H1 (cell line): ENCODE measurements around the gene KIF4A. TPM values are rescaled to one million over a fixed set of nuclear protein-coding genes. Genes with fewer than 3 reads are reported as not detected.

Source experiments
- CTCF ChIA-PET: fragments of 300-600 bp; sonication (Branson Sonifier 250); formaldehyde crosslinking; loops from one replicate; lab custom pipeline; 2021; ENCODE audit not compliant: partially characterized antibody; lab: Charles Lee
- POLR2A ChIA-PET: fragments of 300-600 bp; sonication (Branson Sonifier 250); formaldehyde crosslinking; loops from one replicate; lab custom pipeline; 2021; ENCODE audit warnings: inconsistent platforms; ENCODE audit not compliant: partially characterized antibody; lab: Charles Lee
- DNase-seq, 2 experiments: peaks; one replicate each; pipeline versions ENCODE4 v3.0.0 to v3.0.0-alpha.2; 2010 to 2022; ENCODE audit warnings: low spot score in 2 of 2, low read depth in 1 of 2, mixed read lengths in 1 of 2
- FAIRE-seq: peaks from 2 replicates; lab custom pipeline; 2011; peaks lifted over from hg19 to GRCh38; lab: Jason Lieb, UNC
- H2AFZ ChIP-seq: 2 replicates; pipeline ENCODE4 v1.8.1; 2012; ENCODE audit warnings: low read length, inconsistent platforms
- H2AK5ac ChIP-seq: 2 replicates; pipeline ENCODE4 v1.6.1; 2013; ENCODE audit warnings: low read depth, low read length
- H2BK120ac ChIP-seq: replicated peaks from 2 replicates; pipeline ENCODE3; 2013; ENCODE audit warnings: low read depth, low read length, inconsistent platforms
- H2BK12ac ChIP-seq: 2 replicates; pipeline ENCODE4 v1.6.1; 2013; ENCODE audit warnings: low read depth, low read length
- H2BK15ac ChIP-seq: 2 replicates; pipeline ENCODE4 v1.6.1; 2013; ENCODE audit warnings: low read length
- H2BK20ac ChIP-seq: 2 replicates; pipeline ENCODE4 v1.6.1; 2013; ENCODE audit warnings: low read length
- H2BK5ac ChIP-seq: 2 replicates; pipeline ENCODE4 v1.6.1; 2013; ENCODE audit warnings: low read depth, low read length
- H3K14ac ChIP-seq: 2 replicates; pipeline ENCODE4 v1.6.1; 2013; ENCODE audit warnings: inconsistent platforms; ENCODE audit not compliant: insufficient read length
- H3K18ac ChIP-seq: 2 replicates; pipeline ENCODE4 v1.6.1; 2013; ENCODE audit warnings: low read length; ENCODE audit errors: extremely low read depth
- H3K23ac ChIP-seq: 2 replicates; pipeline ENCODE4 v1.6.1; 2013; ENCODE audit warnings: inconsistent platforms; ENCODE audit not compliant: insufficient read length
- H3K23me2 ChIP-seq: 2 replicates; pipeline ENCODE4 v1.6.1; 2013; ENCODE audit warnings: low read depth, low read length
- H3K27ac ChIP-seq: 2 replicates; pipeline ENCODE4 v1.6.1; 2011; ENCODE audit warnings: low read depth, low read length, inconsistent platforms
- H3K27me3 ChIP-seq, 4 experiments: replicated peaks in 1 of 4; 1 replicate in 1 of 4; 2 replicates in 3 of 4; pipeline versions ENCODE4 v1.6.1 to v1.8.1; 2011 to 2013; ENCODE audit warnings: low read length in 3 of 4, mild to moderate bottlenecking in 3 of 4, inconsistent platforms in 2 of 4, mixed read lengths in 2 of 4, moderate library complexity in 1 of 4; ENCODE audit not compliant: control insufficient read depth in 3 of 4, insufficient read depth in 3 of 4; ENCODE audit errors: extremely low read depth in 1 of 4
- H3K36me3 ChIP-seq, 4 experiments: 2 replicates each; pipeline versions ENCODE4 v1.6.1 to v1.8.1; 2011 to 2013; ENCODE audit warnings: mild to moderate bottlenecking in 4 of 4, low read length in 3 of 4, moderate library complexity in 2 of 4, control low read depth in 1 of 4, inconsistent platforms in 1 of 4; ENCODE audit not compliant: insufficient read depth in 4 of 4, control insufficient read depth in 2 of 4
- H3K4ac ChIP-seq: replicated peaks from 2 replicates; pipeline ENCODE3; 2013; ENCODE audit warnings: low read length, low read depth, mixed read lengths, inconsistent platforms; ENCODE audit not compliant: insufficient read length
- H3K4me1 ChIP-seq, 4 experiments: replicated peaks in 1 of 4; 1 replicate in 1 of 4; 2 replicates in 3 of 4; pipeline versions ENCODE4 v1.6.1 to v1.8.1; 2011 to 2013; ENCODE audit warnings: low read length in 3 of 4, inconsistent platforms in 2 of 4, mixed read lengths in 1 of 4; ENCODE audit not compliant: insufficient read depth in 4 of 4, control insufficient read depth in 3 of 4
- H3K4me2 ChIP-seq, 2 experiments: 2 replicates each; pipeline versions ENCODE4 v1.6.1 to v1.8.1; 2011 to 2013; ENCODE audit warnings: low read depth in 2 of 2, low read length in 2 of 2, control low read depth in 1 of 2, inconsistent platforms in 1 of 2, mild to moderate bottlenecking in 1 of 2; ENCODE audit not compliant: insufficient read depth in 1 of 2
- H3K4me3 ChIP-seq, 4 experiments: fragments of 200-600, 300-600 bp in 1 of 4; sonication (generic), shearing (Covaris generic), sonication (Bioruptor Twin) in 1 of 4; 2 replicates each; pipeline versions ENCODE4 v1.5.1 to v1.8.1; 2011 to 2016; ENCODE audit warnings: low read length in 4 of 4, low read depth in 3 of 4, control low read depth in 2 of 4, inconsistent platforms in 2 of 4, mild to moderate bottlenecking in 2 of 4, mixed read lengths in 1 of 4, moderate library complexity in 1 of 4; ENCODE audit not compliant: insufficient read depth in 2 of 4; ENCODE audit errors: extremely low read depth in 1 of 4
- H3K56ac ChIP-seq: replicated peaks from 2 replicates; pipeline ENCODE3; 2013; ENCODE audit warnings: low read depth, mild to moderate bottlenecking, mixed read lengths, low read length, inconsistent platforms; ENCODE audit not compliant: insufficient read length
- H3K79me1 ChIP-seq: 2 replicates; pipeline ENCODE4 v1.6.1; 2013; ENCODE audit warnings: low read depth, low read length, control low read depth
- H3K79me2 ChIP-seq, 2 experiments: 2 replicates each; pipeline versions ENCODE4 v1.6.1 to v1.8.1; 2012 to 2013; ENCODE audit warnings: low read length in 2 of 2, mild to moderate bottlenecking in 2 of 2, inconsistent platforms in 1 of 2; ENCODE audit not compliant: insufficient read depth in 2 of 2, control insufficient read depth in 1 of 2
- H3K9ac ChIP-seq, 4 experiments: replicated peaks in 1 of 4; 1 replicate in 1 of 4; 2 replicates in 3 of 4; pipeline versions ENCODE4 v1.6.1 to v1.8.1; 2011 to 2013; ENCODE audit warnings: low read depth in 3 of 4, low read length in 3 of 4, control low read depth in 2 of 4, mild to moderate bottlenecking in 2 of 4, moderate library complexity in 2 of 4, inconsistent platforms in 1 of 4; ENCODE audit errors: extremely low read depth in 1 of 4
- H3K9me3 ChIP-seq, 2 experiments: 2 replicates each; pipeline versions ENCODE4 v1.6.1 to v1.8.1; 2012 to 2013; ENCODE audit warnings: mild to moderate bottlenecking in 2 of 2, moderate library complexity in 2 of 2, control low read depth in 1 of 2, inconsistent platforms in 1 of 2, low read depth in 1 of 2, low read length in 1 of 2, mixed read lengths in 1 of 2; ENCODE audit not compliant: insufficient read depth in 2 of 2
- H4K20me1 ChIP-seq, 2 experiments: replicated peaks in 1 of 2; 2 replicates each; pipeline versions ENCODE3 to v1.8.1; 2011 to 2013; ENCODE audit warnings: inconsistent platforms in 2 of 2, low read length in 2 of 2, mild to moderate bottlenecking in 1 of 2; ENCODE audit not compliant: insufficient read depth in 2 of 2, control insufficient read depth in 1 of 2
- H4K5ac ChIP-seq: 2 replicates; pipeline ENCODE4 v1.6.1; 2013; ENCODE audit warnings: low read length, low read depth, mixed read lengths, inconsistent platforms; ENCODE audit not compliant: insufficient read length
- H4K8ac ChIP-seq: 2 replicates; pipeline ENCODE4 v1.8.0; 2013; ENCODE audit warnings: mild to moderate bottlenecking, moderate library complexity, low read length, inconsistent platforms; ENCODE audit not compliant: insufficient read depth; ENCODE audit errors: extremely low read depth
- H4K91ac ChIP-seq: replicated peaks from 2 replicates; pipeline ENCODE3; 2013; ENCODE audit warnings: low read length, mixed read lengths, inconsistent platforms; ENCODE audit not compliant: insufficient read length
- YY1 ChIP-seq: IDR thresholded peaks from 2 replicates; pipeline ENCODE4 v1.6.1; 2011; ENCODE audit warnings: low read depth, mild to moderate bottlenecking, low read length
- polyA plus RNA-seq, 7 experiments: library from polyadenylated mRNA; depleted of rRNA in 3 of 7; stranded (reverse) in 5 of 7; unstranded in 2 of 7; fragments of >200 nt in 5 of 7; fragments of 200-250 nt in 2 of 7; gene quantifications; 1 replicate in 5 of 7; 2 replicates in 1 of 7; 4 replicates in 1 of 7; pipeline versions ENCODE4 v1.2.1 to v1.2.3, GENCODE V29; 2011 to 2013; ENCODE audit warnings: missing spikeins in 2 of 7, mixed read lengths in 2 of 7
- total RNA-seq: library from RNA; stranded (reverse); fragmentation: NEBNext Ultra II Directional; extraction: Animal tissue kit (Norgen Biotek cat#: 25700); gene quantifications from 2 replicates; pipeline ENCODE4 v1.2.1, GENCODE V29; 2021

KIF4A gene
- total and polyA plus RNA-seq, 2 of the 8 experiments (the other 6 are each of a cell fraction or from before 2014, with no cell fraction given), result 10.9 to 35.7 TPM

- Histone ChIP-seq H2AK5ac (no peak overlapping the region), H3K56ac (no peak overlapping the region), H3K27ac (no peak overlapping the region), H3K27me3 (no peaks in the 10 kb centered on the region), H3K4ac (no peak overlapping the region), H2BK5ac (no peak overlapping the region), H4K20me1 (no peaks in the 10 kb centered on the region), H3K23me2 (no peaks in the 10 kb centered on the region), H4K5ac (no peak overlapping the region), H3K36me3 (peaks cover 0 to 16% (median 0%) of the 10 kb centered on the region in 4 experiments; a peak in 4 of 8 replicates), H3K79me1 (no peaks in the 10 kb centered on the region), H2BK15ac (no peak overlapping the region), H2AFZ (no peak overlapping the region), H3K4me3 (no peak overlapping the region), H3K4me2 (no peak overlapping the region), H4K8ac (no peak overlapping the region), H2BK20ac (no peak overlapping the region), H3K79me2 (no peaks in the 10 kb centered on the region), H3K9ac (no peak overlapping the region), H3K4me1 (no peaks in the 10 kb centered on the region), H3K23ac (no peak overlapping the region), H3K9me3 (no peaks in the 10 kb centered on the region), H2BK12ac (no peak overlapping the region), H2BK120ac (no peak overlapping the region), H3K18ac (no peak overlapping the region), H4K91ac (no peak overlapping the region), H3K14ac (no peak overlapping the region)
- FAIRE-seq, result no peak
- ChIA-PET POLR2A (no interaction called here), CTCF (no interaction called here)
- no peak for TF ChIP-seq YY1
- DNase-seq, result no peak
Observed at GRCh38 chrX:70336767-70337166, 46.9 kb downstream of the KIF4A start.
